B cell (primary cell): ENCODE results near the gene MLIP. TPM values are rescaled to one million over a fixed set of nuclear protein-coding genes. Genes with fewer than 3 reads are reported as not detected.

Experiments
- ATAC-seq: fragments of 200-7000 bp; cut with Tn5 transposase; one replicate; pipeline ENCODE4 v1.10.0; 2021; ENCODE audit warnings: low read depth, mild to moderate bottlenecking, moderate number of reproducible peaks, moderate library complexity
- CTCF ChIA-PET: fragments of 350-600 bp; sonication (Branson Sonifier 250); formaldehyde crosslinking; loops from one replicate; lab custom pipeline; 2021; ENCODE audit warnings: antibody characterized with exemption, inconsistent platforms; lab: Charles Lee
- POLR2A ChIA-PET: fragments of 350-600 bp; sonication (Branson Sonifier 250); formaldehyde crosslinking; loops from one replicate; lab custom pipeline; 2021; ENCODE audit warnings: antibody characterized with exemption; lab: Charles Lee
- DNase-seq: peaks from one replicate; pipeline ENCODE4 v3.0.0; 2013
- H2AFZ ChIP-seq: 2 replicates; pipeline ENCODE4 v1.6.1; 2012; ENCODE audit warnings: mild to moderate bottlenecking, low read depth, low read length; ENCODE audit not compliant: insufficient read depth, poor library complexity, severe bottlenecking
- H3K27ac ChIP-seq, 2 donors: 1 replicate in 1 of 2; 2 replicates in 1 of 2; pipeline ENCODE4 v1.5.1; 2012 to 2013; ENCODE audit warnings: low read length in 2 of 2, mild to moderate bottlenecking in 2 of 2, moderate library complexity in 1 of 2
- H3K27me3 ChIP-seq, 4 experiments: fragments of 200-600 bp in 1 of 4; sonication (generic) in 1 of 4; replicated peaks in 1 of 4; 1 replicate in 2 of 4; 2 replicates in 2 of 4; pipeline versions ENCODE4 v1.6.1 to v1.7.0; 2013 to 2016; ENCODE audit warnings: low read length in 3 of 4, mild to moderate bottlenecking in 2 of 4, mixed read lengths in 1 of 4, moderate library complexity in 1 of 4; ENCODE audit not compliant: insufficient read depth in 4 of 4, control insufficient read depth in 3 of 4; ENCODE audit errors: control extremely low read depth in 1 of 4
- H3K36me3 ChIP-seq, 2 experiments: replicated peaks in 1 of 2; 1 replicate in 1 of 2; 2 replicates in 1 of 2; pipeline versions ENCODE4 v1.6.1 to v1.7.1; 2013; ENCODE audit warnings: low read length in 1 of 2; ENCODE audit not compliant: insufficient read depth in 2 of 2, control insufficient read depth in 1 of 2; ENCODE audit errors: control extremely low read depth in 1 of 2, extremely low read depth in 1 of 2
- H3K4me1 ChIP-seq, 2 donors: fragments of 200-600 bp in 1 of 2; sonication (generic) in 1 of 2; 1 replicate in 1 of 2; 2 replicates in 1 of 2; pipeline versions ENCODE4 v1.5.1 to v1.6.1; 2013 to 2017; ENCODE audit warnings: low read length in 2 of 2; ENCODE audit not compliant: control insufficient read depth in 2 of 2, insufficient read depth in 2 of 2
- H3K4me2 ChIP-seq: replicated peaks from 2 replicates; pipeline ENCODE3; 2012; ENCODE audit warnings: mild to moderate bottlenecking, low read depth, low read length; ENCODE audit not compliant: poor library complexity, severe bottlenecking
- H3K4me3 ChIP-seq, 5 experiments: fragments of 200-600 bp in 1 of 5; sonication (generic) in 1 of 5; 1 replicate in 3 of 5; 2 replicates in 2 of 5; pipeline versions ENCODE4 v1.5.1 to v1.7.0; 2011 to 2016; ENCODE audit warnings: low read length in 4 of 5, mild to moderate bottlenecking in 4 of 5, low read depth in 2 of 5, control low read depth in 1 of 5, moderate library complexity in 1 of 5; ENCODE audit not compliant: insufficient read depth in 1 of 5; ENCODE audit errors: control extremely low read depth in 1 of 5, extremely low read depth in 1 of 5
- H3K79me2 ChIP-seq: fragments of 200-600 bp; sonication (generic); one replicate; pipeline ENCODE4 v1.6.0; 2016; ENCODE audit warnings: low read length; ENCODE audit not compliant: control insufficient read depth, insufficient read depth
- H3K9ac ChIP-seq: fragments of 200-600 bp; sonication (generic); 2 replicates; pipeline ENCODE4 v1.6.1; 2017; ENCODE audit warnings: mild to moderate bottlenecking, low read length, moderate library complexity
- H3K9me3 ChIP-seq, 3 donors: one replicate each; pipeline versions ENCODE4 v1.6.1 to v1.7.1; 2013; ENCODE audit warnings: low read length in 2 of 3; ENCODE audit not compliant: control insufficient read depth in 2 of 3, insufficient read depth in 1 of 3; ENCODE audit errors: control extremely low read depth in 1 of 3
- H4K20me1 ChIP-seq: 2 replicates; pipeline ENCODE4 v1.6.0; 2012; ENCODE audit warnings: mild to moderate bottlenecking, low read length; ENCODE audit not compliant: insufficient read depth, control insufficient read depth, poor library complexity, severe bottlenecking
- H3K27ac Mint-ChIP-seq: one replicate; pipeline ENCODE4 v1.8.0; 2021; ENCODE audit warnings: mixed read lengths
- H3K27me3 Mint-ChIP-seq: one replicate; pipeline ENCODE4 v1.8.0; 2021; ENCODE audit warnings: mixed read lengths
- H3K4me1 Mint-ChIP-seq: one replicate; pipeline ENCODE4 v1.8.0; 2021; ENCODE audit warnings: mixed read lengths
- H3K4me3 Mint-ChIP-seq: one replicate; pipeline ENCODE4 v1.8.0; 2021; ENCODE audit warnings: mixed read lengths
- H3K9me3 Mint-ChIP-seq: one replicate; pipeline ENCODE4 v1.8.0; 2022; ENCODE audit warnings: mixed read lengths; ENCODE audit not compliant: insufficient read depth
- CTCF ChIP-seq: fragments of 200-600 bp; IDR thresholded peaks from one replicate; pipeline ENCODE4 v1.8.0; 2022; ENCODE audit warnings: antibody characterized with exemption, mild to moderate bottlenecking
- EZH2 ChIP-seq: IDR thresholded peaks from 2 replicates; pipeline ENCODE4 v1.6.1; 2012; ENCODE audit warnings: borderline replicate concordance, low read depth, mild to moderate bottlenecking, moderate library complexity, low read length; ENCODE audit not compliant: insufficient read depth, poor library complexity, severe bottlenecking
- WGBS: methylation state at CpG from one replicate; pipeline ENCODE4 v1.1.5; 2013; ENCODE audit warnings: missing lambda C conversion rate; ENCODE audit not compliant: insufficient coverage; 5-methylcytosine and 5-hydroxymethylcytosine counted together
- intact Hi-C: fragments of 100-400 bp; cut with micrococcal nuclease; formaldehyde crosslinking; loops from one replicate; pipeline ENCODE4 v1.10.0; 2022
- polyA plus RNA-seq: library from polyadenylated mRNA; depleted of rRNA; stranded (reverse); fragments of >200 nt; gene quantifications from 2 replicates; pipeline ENCODE4 v1.2.3, GENCODE V29; 2012
- total RNA-seq, 2 donors: library from RNA; stranded (reverse); fragments of 120-200 nt in 1 of 2; gene quantifications; 1 replicate in 1 of 2; 2 replicates in 1 of 2; pipeline versions ENCODE4 v1.2.3 to v1.2.4, GENCODE V29; 2013 to 2022

MLIP gene
- total and polyA plus RNA-seq, 2 donors (not counting 1 experiment from before 2014, with no cell fraction given) = not detected

GRCh38 chr6:54109586-54109985, 1.7 kb upstream of the MLIP start:
- Histone ChIP-seq H3K4me2 (no peak overlapping the region), H3K9ac (no peak overlapping the region), H4K20me1 (no peaks in the 10 kb centered on the region), H3K4me1 (no peaks in the 10 kb centered on the region), H3K9me3 (no peaks in the 10 kb centered on the region), H3K27me3 (no peaks in the 10 kb centered on the region), H3K36me3 (no peaks in the 10 kb centered on the region), H3K4me3 (no peak overlapping the region), H2AFZ (no peak overlapping the region), H3K27ac (no peak overlapping the region), H3K79me2 (no peaks in the 10 kb centered on the region)
- no peak for TF ChIP-seq EZH2
- TF ChIP-seq CTCF = no peak
- ChIA-PET POLR2A (no interaction called here), CTCF (no interaction called here)
- 84% methylated on average over 2 of the region's 3 CpGs for WGBS
- H3K9me3 Mint-ChIP-seq = no peaks in the 10 kb centered on the region
- ATAC-seq = no peak
- H3K27me3 Mint-ChIP-seq = no peaks in the 10 kb centered on the region
- intact Hi-C loops = no loop called here
- no peaks in the 10 kb centered on the region for H3K4me1 Mint-ChIP-seq
- no peak overlapping the region for H3K4me3 Mint-ChIP-seq
- DNase-seq = no peak
- H3K27ac Mint-ChIP-seq = no peak overlapping the region

- no peak overlapping the region for H2AFZ ChIP-seq
- no peak overlapping the region for H3K9ac ChIP-seq
- H3K27ac ChIP-seq = no peak overlapping the region
- Mint-ChIP-seq H3K27ac (no peak overlapping the region), H3K4me3 (no peak overlapping the region), H3K4me1 (no peaks in the 10 kb centered on the region), H3K9me3 (no peaks in the 10 kb centered on the region), H3K27me3 (no peaks in the 10 kb centered on the region)
- no peaks in the 10 kb centered on the region for H3K27me3 ChIP-seq
- DNase-seq (no peak), ATAC-seq (no peak)
- no peaks in the 10 kb centered on the region for H3K9me3 ChIP-seq
- no peak overlapping the region for H3K4me3 ChIP-seq
- CTCF ChIA-PET = no interaction called here
- no peaks in the 10 kb centered on the region for H3K4me1 ChIP-seq
- H4K20me1 ChIP-seq = no peaks in the 10 kb centered on the region
- no peaks in the 10 kb centered on the region for H3K36me3 ChIP-seq
- intact Hi-C loops = no loop called here
- WGBS = no CpG with 5 or more reads among the region's 1 CpG
- POLR2A ChIA-PET = no interaction called here
- H3K79me2 ChIP-seq = no peaks in the 10 kb centered on the region
- TF ChIP-seq EZH2 (no peak), CTCF (no peak)
- no peak overlapping the region for H3K4me2 ChIP-seq
Measured at GRCh38 chr6:54112151-54112650, 958 bp downstream of the MLIP start.
